NCI-H524 (cell line): Measurements from ENCODE around the gene TM4SF18.
"Not testable (repeated sequence)": the region's sequence is repeated elsewhere in the genome, so short reads cannot be mapped to it uniquely, and the experiment has no call there.

Experiments
- DNase-seq, 2 experiments: peaks; one replicate each; lab custom pipeline; 2025; lab: John Stamatoyannopoulos, UW

Gene TM4SF18

GRCh38 chr3:149333176-149333859, at the start of gene TM4SF18:
Gene TM4SF18, minus strand, starts transcription at chr3:149333636. Its CDS starts 254 bp downstream, at chr3:149333382.
- DNase-seq, result no peak

GRCh38 chr3:149382518-149382917, 49.1 kb upstream of the TM4SF18 start:
- no peak for DNase-seq

- DNase-seq, result no peak
Measured at GRCh38 chr3:149382101-149382467, 48.6 kb upstream of the TM4SF18 start.

- no peak for DNase-seq
Measured at GRCh38 chr3:149381173-149382100, 48.0 kb upstream of the TM4SF18 start.

GRCh38 chr3:149380220-149380619, 46.8 kb upstream of the TM4SF18 start:
- not testable (repeated sequence) for DNase-seq

GRCh38 chr3:149378478-149379309, 45.3 kb upstream of the TM4SF18 start:
- no peak for DNase-seq

GRCh38 chr3:149377408-149378364, 44.2 kb upstream of the TM4SF18 start, which contains the start of gene TM4SF1:
Gene TM4SF1, minus strand, starts transcription at chr3:149377649. Its CDS starts 102 bp downstream, at chr3:149377547.
- no peak for DNase-seq

- DNase-seq, result no peak
Measured at GRCh38 chr3:149376718-149377407, 43.4 kb upstream of the TM4SF18 start.

GRCh38 chr3:149375501-149376196, 42.2 kb upstream of the TM4SF18 start:
- no peak for DNase-seq

GRCh38 chr3:149374793-149375500, 41.5 kb upstream of the TM4SF18 start:
- DNase-seq, result no peak

GRCh38 chr3:149374391-149374790, 41.0 kb upstream of the TM4SF18 start:
- no peak for DNase-seq

- DNase-seq, result no peak
Measured at GRCh38 chr3:149373235-149374125, 40.0 kb upstream of the TM4SF18 start.

- DNase-seq, result no peak
Measured at GRCh38 chr3:149371723-149372114, 38.3 kb upstream of the TM4SF18 start.

- no peak for DNase-seq
Measured at GRCh38 chr3:149371001-149371722, 37.7 kb upstream of the TM4SF18 start.

GRCh38 chr3:149369991-149370866, 36.8 kb upstream of the TM4SF18 start:
- DNase-seq, result no peak
